Medulla oblongata (tissue), 1 donor: ENCODE results near the gene LATS2.

Experiments used
- DNase-seq: peaks from one replicate; pipeline ENCODE4 v3.0.0-alpha.2; 2015; ENCODE audit errors: extremely low spot score

LATS2 gene

GRCh38 chr13:21061029-21061763 lies at the start of gene LATS2:
TSS of gene LATS2 (minus strand) at chr13:21061586. CDS start at chr13:21046026, 15,560 bp downstream.
- DNase-seq = peak; percentile 91

- no peak for DNase-seq
These were observed 47.8 kb upstream of the LATS2 start for GRCh38 chr13:21109168-21109567.

- no peak for DNase-seq
These were observed 44.7 kb upstream of the LATS2 start for GRCh38 chr13:21106089-21106488.

- no peak for DNase-seq
These were observed 43.0 kb upstream of the LATS2 start for GRCh38 chr13:21104199-21105019.

- no peak for DNase-seq
These were observed 40.6 kb upstream of the LATS2 start for GRCh38 chr13:21101865-21102576.

- DNase-seq = no peak
These were observed 39.8 kb upstream of the LATS2 start for GRCh38 chr13:21100994-21101757.

GRCh38 chr13:21100211-21100610 lies 38.8 kb upstream of the LATS2 start:
- DNase-seq = no peak

GRCh38 chr13:21095311-21095710 lies 33.9 kb upstream of the LATS2 start:
- no peak for DNase-seq

- no peak for DNase-seq
These were observed 28.4 kb upstream of the LATS2 start for GRCh38 chr13:21089830-21090229.

GRCh38 chr13:21088534-21088933 lies 27.1 kb upstream of the LATS2 start:
- DNase-seq = no peak

GRCh38 chr13:21086929-21087328 lies 25.5 kb upstream of the LATS2 start:
- no peak for DNase-seq

- no peak for DNase-seq
These were observed 20.5 kb upstream of the LATS2 start for GRCh38 chr13:21081926-21082325.

- no peak for DNase-seq
These were observed 19.2 kb upstream of the LATS2 start for GRCh38 chr13:21080593-21080891.

- DNase-seq = no peak
These were observed 18.6 kb upstream of the LATS2 start for GRCh38 chr13:21079761-21080592.

- no peak for DNase-seq
These were observed 17.8 kb upstream of the LATS2 start for GRCh38 chr13:21079221-21079620.

- DNase-seq = no peak
These were observed 17.1 kb upstream of the LATS2 start for GRCh38 chr13:21078501-21078900.

- no peak for DNase-seq
These were observed 16.5 kb upstream of the LATS2 start for GRCh38 chr13:21077788-21078353.

GRCh38 chr13:21077076-21077787 lies 15.8 kb upstream of the LATS2 start:
- DNase-seq = no peak

- no peak for DNase-seq
These were observed 14.9 kb upstream of the LATS2 start for GRCh38 chr13:21076253-21076652.
